Measurements from ENCODE around the gene SGPL1. TPM values are rescaled to one million over a fixed set of nuclear protein-coding genes. Genes with fewer than 3 reads are reported as not detected.

SGPL1 gene
- polyA plus RNA-seq, 1 donor (not counting 4 experiments of a cell fraction or from before 2014, with no cell fraction given): 31.4 TPM

DNA sequence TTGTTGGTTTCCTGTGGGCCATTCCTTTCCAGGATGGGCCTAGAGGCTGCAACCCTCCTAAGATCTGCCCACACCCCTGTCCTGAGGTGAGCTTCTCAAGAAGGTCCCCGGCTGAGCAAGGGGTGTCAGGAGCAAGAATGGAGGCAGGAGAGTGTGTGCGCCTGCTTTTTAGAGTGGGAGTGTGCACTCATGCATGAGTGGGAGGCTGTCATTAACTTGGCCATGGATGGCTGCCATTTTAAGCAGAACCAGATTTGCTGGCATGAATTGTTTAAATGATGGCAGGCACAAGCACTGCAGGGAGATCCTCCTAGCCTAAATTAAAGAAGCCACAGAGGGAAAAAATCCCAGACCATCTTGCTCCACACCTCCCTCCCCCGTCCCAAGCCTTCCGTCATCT is 2.9 kb upstream of the SGPL1 start:
- Histone ChIP-seq H3K27me3 (ENCODE audit: control insufficient read depth, extremely low read depth, insufficient read depth, low read length) (no peaks in the 10 kb centered on the region), H3K4me3 (ENCODE audit: control insufficient read depth in 2 of 3, extremely low read depth in 1 of 3, insufficient read depth in 2 of 3, low read depth in 1 of 3, low read length in 3 of 3) (no peak overlapping the region), H3K27ac (ENCODE audit: control insufficient read depth, insufficient read depth, low read length) (no peak overlapping the region), H2AFZ (ENCODE audit: control insufficient read depth, low read length) (no peak overlapping the region), H3K36me3 (ENCODE audit: control insufficient read depth in 2 of 2, extremely low read depth in 1 of 2, insufficient read depth in 2 of 2, low read length in 2 of 2) (peaks cover 0 to 3% of the 10 kb centered on the region in 2 experiments), H3K4me2 (ENCODE audit: control insufficient read depth, extremely low read depth, insufficient read depth, low read depth, low read length) (no peak overlapping the region), H3K9me1 (ENCODE audit: control insufficient read depth, extremely low read depth, insufficient read depth, low read length) (no peaks in the 10 kb centered on the region), H3K79me2 (ENCODE audit: control insufficient read depth, insufficient read depth, low read length) (peaks cover 5% of the 10 kb centered on the region), H4K20me1 (ENCODE audit: control insufficient read depth, extremely low read depth, insufficient read depth, low read length) (no peaks in the 10 kb centered on the region), H3K9ac (ENCODE audit: control insufficient read depth, extremely low read depth, insufficient read depth, low read length) (no peak overlapping the region), H3K4me1 (ENCODE audit: control insufficient read depth, extremely low read depth, insufficient read depth, low read length) (no peaks in the 10 kb centered on the region), H3K9me3 (ENCODE audit: control insufficient read depth, low read depth, low read length) (no peaks in the 10 kb centered on the region)
- no peak for FAIRE-seq
- dilution Hi-C loops (cut with MboI; ENCODE audit: extremely low pct_ligation_motif_present, low sequenced_read_pairs): no loop called here
- no peak for DNase-seq (ENCODE audit: low read depth, low spot score)
- no peak for TF ChIP-seq EZH2 (IDR thresholded peaks at IDR 0.05; ENCODE audit: low read length)
- TF ChIP-seq, protein P1, sequence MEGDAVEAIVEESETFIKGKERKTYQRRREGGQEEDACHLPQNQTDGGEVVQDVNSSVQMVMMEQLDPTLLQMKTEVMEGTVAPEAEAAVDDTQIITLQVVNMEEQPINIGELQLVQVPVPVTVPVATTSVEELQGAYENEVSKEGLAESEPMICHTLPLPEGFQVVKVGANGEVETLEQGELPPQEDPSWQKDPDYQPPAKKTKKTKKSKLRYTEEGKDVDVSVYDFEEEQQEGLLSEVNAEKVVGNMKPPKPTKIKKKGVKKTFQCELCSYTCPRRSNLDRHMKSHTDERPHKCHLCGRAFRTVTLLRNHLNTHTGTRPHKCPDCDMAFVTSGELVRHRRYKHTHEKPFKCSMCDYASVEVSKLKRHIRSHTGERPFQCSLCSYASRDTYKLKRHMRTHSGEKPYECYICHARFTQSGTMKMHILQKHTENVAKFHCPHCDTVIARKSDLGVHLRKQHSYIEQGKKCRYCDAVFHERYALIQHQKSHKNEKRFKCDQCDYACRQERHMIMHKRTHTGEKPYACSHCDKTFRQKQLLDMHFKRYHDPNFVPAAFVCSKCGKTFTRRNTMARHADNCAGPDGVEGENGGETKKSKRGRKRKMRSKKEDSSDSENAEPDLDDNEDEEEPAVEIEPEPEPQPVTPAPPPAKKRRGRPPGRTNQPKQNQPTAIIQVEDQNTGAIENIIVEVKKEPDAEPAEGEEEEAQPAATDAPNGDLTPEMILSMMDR (optimal IDR thresholded peaks at IDR 0.05 in 1 of 3, IDR thresholded peaks at IDR 0.05 in 1 of 3, conservative IDR thresholded peaks at IDR 0.05 in 1 of 3; ENCODE audit: extremely low read depth in 1 of 3, insufficient read depth in 2 of 3, low read length in 3 of 3): no peak

DNA sequence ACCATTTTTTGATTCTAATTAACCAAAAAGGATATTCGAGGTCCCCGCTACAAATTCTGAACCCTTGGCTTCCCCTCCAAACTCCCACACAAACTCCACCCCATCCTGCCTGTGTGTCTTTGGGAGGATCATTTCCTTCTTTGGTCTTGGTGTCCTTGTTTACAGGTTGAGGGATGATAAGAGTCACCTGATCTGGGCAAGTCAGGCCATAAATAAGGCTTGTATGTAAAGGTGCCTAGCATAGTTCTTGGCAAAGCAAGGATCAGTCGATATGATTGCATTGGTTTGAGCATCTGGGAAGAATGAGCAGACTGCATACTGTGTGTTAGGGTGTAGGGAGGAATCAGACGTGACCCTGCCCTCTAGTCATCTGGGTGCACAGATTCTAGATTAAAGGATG is 1.6 kb upstream of the SGPL1 start:
- DNase-seq (ENCODE audit: low read depth, low spot score): no peak
- Histone ChIP-seq H4K20me1 (ENCODE audit: control insufficient read depth, extremely low read depth, insufficient read depth, low read length) (no peaks in the 10 kb centered on the region), H3K79me2 (ENCODE audit: control insufficient read depth, insufficient read depth, low read length) (peaks cover 15% of the 10 kb centered on the region), H3K36me3 (ENCODE audit: control insufficient read depth in 2 of 2, extremely low read depth in 1 of 2, insufficient read depth in 2 of 2, low read length in 2 of 2) (peaks cover 3 to 9% of the 10 kb centered on the region in 2 experiments), H3K9me1 (ENCODE audit: control insufficient read depth, extremely low read depth, insufficient read depth, low read length) (no peaks in the 10 kb centered on the region), H3K27ac (ENCODE audit: control insufficient read depth, insufficient read depth, low read length) (no peak overlapping the region), H3K4me3 (ENCODE audit: control insufficient read depth in 2 of 3, extremely low read depth in 1 of 3, insufficient read depth in 2 of 3, low read depth in 1 of 3, low read length in 3 of 3) (no peak overlapping the region), H3K4me2 (ENCODE audit: control insufficient read depth, extremely low read depth, insufficient read depth, low read depth, low read length) (no peak overlapping the region), H3K9me3 (ENCODE audit: control insufficient read depth, low read depth, low read length) (no peaks in the 10 kb centered on the region), H2AFZ (ENCODE audit: control insufficient read depth, low read length) (no peak overlapping the region), H3K4me1 (ENCODE audit: control insufficient read depth, extremely low read depth, insufficient read depth, low read length) (no peaks in the 10 kb centered on the region), H3K27me3 (ENCODE audit: control insufficient read depth, extremely low read depth, insufficient read depth, low read length) (no peaks in the 10 kb centered on the region), H3K9ac (ENCODE audit: control insufficient read depth, extremely low read depth, insufficient read depth, low read length) (no peak overlapping the region)
- dilution Hi-C loops (cut with MboI; ENCODE audit: extremely low pct_ligation_motif_present, low sequenced_read_pairs): no loop called here
- FAIRE-seq: no peak
- TF ChIP-seq, protein P1 (optimal IDR thresholded peaks at IDR 0.05 in 1 of 3, IDR thresholded peaks at IDR 0.05 in 1 of 3, conservative IDR thresholded peaks at IDR 0.05 in 1 of 3; ENCODE audit: extremely low read depth in 1 of 3, insufficient read depth in 2 of 3, low read length in 3 of 3): no peak
- no peak for TF ChIP-seq EZH2 (IDR thresholded peaks at IDR 0.05; ENCODE audit: low read length)
